GM13976 (cell line): ENCODE results near the gene LRRC56.

Experiments used
- DNase-seq: peaks from one replicate; pipeline ENCODE4 v3.0.0; 2012; ENCODE audit warnings: low spot score
- in situ Hi-C: fragments of 300-500 bp; cut with MboI; formaldehyde crosslinking; loops from one replicate; pipeline ENCODE4 v1.12.0; 2022; ENCODE audit warnings: low sequenced_read_pairs, mixed read lengths, inconsistent platforms; ENCODE audit not compliant: unreplicated experiment
- TF ChIP-seq, protein P1 (sequence below): IDR thresholded peaks from 2 replicates; pipeline ENCODE4 v1.5.1; 2012; ENCODE audit warnings: borderline replicate concordance, mild to moderate bottlenecking; ENCODE audit not compliant: insufficient read depth; ENCODE audit errors: extremely low read depth, missing control alignments, control extremely low read depth

Gene LRRC56

DNA sequence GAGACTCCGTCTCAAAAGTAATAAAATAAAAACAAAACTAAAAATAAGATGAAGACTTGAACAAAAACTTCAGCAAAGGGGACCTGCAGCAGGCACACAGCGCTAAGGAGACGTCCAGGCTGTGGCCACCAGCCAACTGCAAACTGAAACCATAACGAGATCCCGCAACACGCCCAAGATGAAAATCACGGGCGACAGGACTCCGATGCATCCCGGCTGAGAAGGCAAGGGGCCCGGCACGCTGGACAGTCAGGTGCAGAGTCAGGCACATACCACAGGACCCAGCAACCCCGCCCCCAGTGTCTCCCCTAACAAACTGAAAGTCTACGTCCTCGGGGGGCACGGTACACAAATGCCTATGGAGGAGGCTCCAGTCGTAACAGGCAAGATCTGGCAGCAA, 11.1 kb upstream of the LRRC56 start:
- in situ Hi-C loops: no loop called here
- TF ChIP-seq, protein P1, sequence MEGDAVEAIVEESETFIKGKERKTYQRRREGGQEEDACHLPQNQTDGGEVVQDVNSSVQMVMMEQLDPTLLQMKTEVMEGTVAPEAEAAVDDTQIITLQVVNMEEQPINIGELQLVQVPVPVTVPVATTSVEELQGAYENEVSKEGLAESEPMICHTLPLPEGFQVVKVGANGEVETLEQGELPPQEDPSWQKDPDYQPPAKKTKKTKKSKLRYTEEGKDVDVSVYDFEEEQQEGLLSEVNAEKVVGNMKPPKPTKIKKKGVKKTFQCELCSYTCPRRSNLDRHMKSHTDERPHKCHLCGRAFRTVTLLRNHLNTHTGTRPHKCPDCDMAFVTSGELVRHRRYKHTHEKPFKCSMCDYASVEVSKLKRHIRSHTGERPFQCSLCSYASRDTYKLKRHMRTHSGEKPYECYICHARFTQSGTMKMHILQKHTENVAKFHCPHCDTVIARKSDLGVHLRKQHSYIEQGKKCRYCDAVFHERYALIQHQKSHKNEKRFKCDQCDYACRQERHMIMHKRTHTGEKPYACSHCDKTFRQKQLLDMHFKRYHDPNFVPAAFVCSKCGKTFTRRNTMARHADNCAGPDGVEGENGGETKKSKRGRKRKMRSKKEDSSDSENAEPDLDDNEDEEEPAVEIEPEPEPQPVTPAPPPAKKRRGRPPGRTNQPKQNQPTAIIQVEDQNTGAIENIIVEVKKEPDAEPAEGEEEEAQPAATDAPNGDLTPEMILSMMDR: no peak
- no peak for DNase-seq

DNA sequence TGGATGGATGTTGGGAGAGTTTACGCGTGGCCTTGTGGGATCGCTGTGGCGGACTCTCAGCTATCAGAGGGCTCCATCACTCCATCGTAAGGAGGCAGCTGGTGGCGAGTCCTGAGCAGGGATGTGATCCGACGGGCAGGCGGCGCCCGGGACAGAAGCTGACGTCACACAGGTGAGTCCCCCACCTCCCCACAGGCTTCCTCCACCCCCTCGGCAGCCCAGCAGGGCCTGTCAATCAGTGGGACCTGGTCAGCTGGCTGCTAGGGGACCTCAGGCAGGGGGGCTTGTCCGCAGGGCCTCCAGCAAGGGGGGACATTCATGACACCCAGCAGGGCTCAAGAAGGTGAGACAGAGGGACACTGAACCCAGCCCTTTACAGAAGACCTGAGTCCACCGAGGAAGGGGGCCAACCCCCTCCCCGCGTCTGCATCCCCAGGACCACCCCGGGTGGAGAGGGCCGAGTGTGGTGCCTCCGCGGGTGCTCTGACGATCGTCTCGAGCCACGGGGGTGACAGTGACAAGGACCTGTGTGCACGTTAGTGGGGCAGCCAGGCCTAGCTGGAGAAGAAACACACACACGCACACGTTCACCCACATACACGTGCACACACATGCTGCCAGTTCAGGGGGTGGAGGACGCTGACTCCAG, 9.0 kb upstream of the LRRC56 start:
- TF ChIP-seq, protein P1: no peak
- in situ Hi-C loops: no loop called here
- no peak for DNase-seq

DNA sequence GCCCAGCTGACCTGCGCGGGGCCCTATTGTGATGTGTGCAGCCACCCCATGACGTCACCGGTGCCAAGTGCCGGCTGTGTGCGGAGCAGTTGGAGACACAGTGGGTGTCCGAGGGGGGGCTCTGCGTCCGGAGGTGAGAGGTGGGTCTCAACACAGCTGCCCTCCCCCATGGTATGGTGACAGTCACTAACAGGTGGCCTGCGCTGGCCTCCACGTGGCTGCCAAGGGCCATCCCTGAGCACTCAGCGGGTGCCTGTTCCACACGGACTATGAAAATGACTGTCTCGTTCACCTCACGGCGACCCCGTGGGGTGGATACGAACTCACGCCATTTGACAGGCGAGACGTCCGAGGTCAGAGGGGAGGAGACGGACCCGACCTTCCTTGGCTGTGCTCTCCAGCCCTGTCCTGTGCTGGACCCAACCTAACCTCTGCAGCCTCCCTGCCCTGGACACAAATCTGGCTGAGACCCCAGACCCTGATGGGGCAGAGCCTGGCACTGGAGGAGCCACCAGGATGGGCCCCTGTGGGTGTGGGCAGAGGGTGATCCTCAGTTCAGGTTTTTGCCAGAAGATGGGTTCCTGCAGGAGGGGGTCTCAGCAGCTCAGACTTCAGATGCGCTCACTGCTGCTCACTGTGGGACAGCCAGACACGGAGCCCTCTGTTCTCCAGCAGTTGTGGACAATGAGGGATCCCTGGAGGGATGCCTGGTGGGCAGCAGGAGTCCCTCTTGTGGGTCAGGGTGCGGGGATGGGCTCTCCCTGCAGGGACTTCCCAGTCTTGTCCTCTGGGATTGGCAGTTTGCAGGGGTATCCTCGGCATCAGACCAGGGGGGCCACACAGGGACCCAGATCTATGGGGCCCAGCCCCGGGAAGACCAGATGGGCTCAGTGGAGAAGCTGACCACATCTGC, 8.3 kb upstream of the LRRC56 start:
- in situ Hi-C loops: no loop called here
- DNase-seq: no peak
- TF ChIP-seq, protein P1: no peak

DNA sequence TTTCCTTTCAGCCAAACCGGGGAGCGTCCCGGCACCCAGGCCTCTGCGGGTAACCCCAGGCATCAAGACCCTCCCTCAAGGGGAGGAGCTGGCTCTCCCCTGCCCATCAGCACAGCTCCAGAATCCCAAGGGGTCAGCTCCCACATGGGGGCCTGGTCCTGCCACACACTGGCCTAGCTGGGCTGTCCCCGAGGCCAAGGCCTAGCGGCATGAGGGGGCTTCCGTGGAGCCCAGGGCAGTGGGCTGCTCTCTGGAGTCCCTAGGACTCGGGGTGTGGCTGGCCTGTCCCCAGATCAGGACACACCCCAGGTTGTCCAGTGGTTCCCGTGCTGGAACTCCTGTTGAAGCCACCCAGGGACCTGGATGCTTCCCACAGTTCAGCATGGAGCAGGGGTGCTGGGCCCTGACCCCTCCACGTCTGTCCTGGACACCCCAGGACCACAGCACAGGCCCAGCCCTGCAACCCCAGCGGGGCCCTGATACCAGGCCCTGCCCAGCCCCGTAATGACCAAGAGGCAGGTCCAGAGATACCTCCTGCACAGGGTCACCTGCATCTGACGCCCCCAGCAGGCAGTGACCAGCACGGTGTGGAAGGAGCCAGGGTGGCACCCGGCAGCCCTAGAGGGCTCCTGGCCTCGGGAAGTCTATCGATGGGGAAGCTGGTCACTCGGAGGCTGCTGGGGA, 7.5 kb upstream of the LRRC56 start:
- in situ Hi-C loops: no loop called here
- no peak for DNase-seq
- TF ChIP-seq, protein P1: no peak

DNA sequence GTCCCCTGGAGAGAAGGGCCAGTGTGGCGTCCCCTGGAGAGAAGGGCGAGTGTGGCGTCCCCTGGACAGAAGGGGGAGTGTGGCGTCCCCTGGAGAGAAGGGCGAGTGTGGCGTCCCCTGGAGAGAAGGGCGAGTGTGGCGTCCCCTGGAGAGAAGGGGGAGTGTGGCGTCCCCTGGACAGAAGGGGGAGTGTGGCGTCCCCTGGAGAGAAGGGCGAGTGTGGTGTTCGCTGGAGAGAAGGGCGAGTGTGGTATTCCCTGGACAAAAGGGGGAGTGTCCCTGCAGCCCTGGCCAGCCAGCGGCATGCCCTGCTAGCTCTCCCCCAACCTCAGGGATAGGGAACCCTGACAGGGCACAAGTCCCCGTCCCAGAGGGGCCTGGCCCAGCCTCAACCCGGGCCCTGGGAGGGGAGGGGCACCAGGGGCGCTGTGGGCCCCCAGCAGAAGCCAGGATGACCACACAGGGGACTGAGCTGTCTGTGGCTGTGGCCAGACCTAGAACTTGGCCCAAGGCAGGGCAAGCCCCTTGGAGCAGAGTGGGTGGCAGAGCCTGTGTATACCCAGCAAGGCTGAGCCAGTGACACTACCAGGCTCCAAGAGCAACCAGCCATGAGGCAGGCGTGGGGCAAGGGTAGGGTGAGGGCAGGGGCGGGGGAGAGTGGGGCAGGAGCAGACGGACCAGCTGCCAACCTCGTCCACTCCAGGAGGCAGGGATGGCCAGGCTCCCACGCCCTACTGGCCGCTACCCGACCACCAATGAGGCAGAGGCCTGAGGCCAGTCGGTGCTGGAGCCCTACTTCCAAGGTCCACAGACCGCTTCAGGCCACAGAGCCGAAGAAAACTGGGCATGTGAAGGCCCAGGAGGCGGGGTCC, 6.1 kb upstream of the LRRC56 start:
- in situ Hi-C loops: no loop called here
- DNase-seq: no peak
- TF ChIP-seq, protein P1: no peak
